GM19463 (cell line): ENCODE results near the gene TBX4.
A peak's percentile ranks its signal among the peaks of the same experiment; 100 is the strongest.
"Not testable (repeated sequence)": the region's sequence is repeated elsewhere in the genome, so short reads cannot be mapped to it uniquely, and the experiment has no call there.

ENCODE experiments used
- ATAC-seq: cut with Tn5 transposase; IDR thresholded peaks from one replicate; pipeline ENCODE4 v1.9.1; 2021; ENCODE audit warnings: mild to moderate bottlenecking, moderate library complexity; ENCODE audit not compliant: unreplicated experiment

Gene TBX4

DNA sequence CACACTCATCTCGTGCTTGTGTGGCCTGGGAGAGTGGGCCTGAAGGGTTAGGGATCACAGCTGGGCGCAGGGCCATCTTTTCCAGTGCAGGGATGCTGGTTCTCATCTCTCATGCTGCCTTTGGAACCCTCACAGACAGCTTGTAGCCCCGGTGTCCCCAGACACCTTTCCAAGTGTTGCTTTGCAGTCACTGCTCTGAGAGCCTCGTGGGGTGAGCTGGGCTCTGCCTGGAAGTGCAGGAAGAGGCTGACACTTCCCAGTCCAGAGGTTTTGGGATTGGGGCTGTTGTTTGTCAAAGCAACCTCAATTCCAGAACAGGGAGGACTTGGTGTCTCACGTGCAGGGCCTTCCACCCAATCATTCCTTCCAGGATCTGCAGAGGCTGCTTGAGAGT is 28.2 kb downstream of the TBX4 start:
- ATAC-seq = no peak

DNA sequence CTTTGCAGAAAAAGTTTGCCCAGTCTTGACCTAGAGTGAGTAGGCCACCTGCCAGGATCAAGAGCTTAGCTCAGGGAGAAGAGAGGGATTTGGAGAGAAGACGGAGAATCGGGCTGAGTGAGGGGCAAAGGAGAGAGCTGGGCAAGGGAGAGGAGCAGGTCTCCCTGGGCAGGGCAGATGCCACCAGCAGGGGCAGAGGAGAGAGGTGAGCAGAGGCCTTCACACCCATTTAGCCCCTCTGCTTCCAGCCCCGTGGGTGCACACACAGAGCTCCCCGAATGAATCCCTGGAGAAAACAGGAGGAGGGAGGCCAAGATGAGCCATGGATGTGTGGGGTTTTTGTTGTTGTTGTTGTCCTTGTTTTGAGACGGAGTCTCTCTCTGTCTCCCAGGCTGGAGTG is 29.2 kb downstream of the TBX4 start:
- ATAC-seq = no peak

DNA sequence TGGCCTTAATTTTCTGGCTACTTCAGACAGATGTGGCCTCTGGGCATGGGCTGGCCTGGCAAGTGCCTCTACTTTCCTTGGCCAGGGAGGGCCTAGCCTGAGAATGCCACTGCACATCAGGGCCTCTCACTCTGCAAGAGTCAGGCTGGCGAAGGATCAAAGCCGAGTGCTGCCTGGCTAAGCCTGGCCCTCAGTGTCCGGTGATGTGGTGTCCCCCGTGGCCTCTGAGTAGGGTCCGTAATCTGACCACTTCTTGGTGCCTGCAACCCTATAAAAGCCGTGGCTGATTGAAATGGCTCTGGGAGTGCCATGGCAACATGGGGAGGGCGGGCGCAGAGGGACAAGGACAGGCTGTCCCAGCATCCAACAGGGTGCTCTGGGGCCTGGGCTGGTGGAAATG is 30.2 kb downstream of the TBX4 start:
- ATAC-seq = no peak

DNA sequence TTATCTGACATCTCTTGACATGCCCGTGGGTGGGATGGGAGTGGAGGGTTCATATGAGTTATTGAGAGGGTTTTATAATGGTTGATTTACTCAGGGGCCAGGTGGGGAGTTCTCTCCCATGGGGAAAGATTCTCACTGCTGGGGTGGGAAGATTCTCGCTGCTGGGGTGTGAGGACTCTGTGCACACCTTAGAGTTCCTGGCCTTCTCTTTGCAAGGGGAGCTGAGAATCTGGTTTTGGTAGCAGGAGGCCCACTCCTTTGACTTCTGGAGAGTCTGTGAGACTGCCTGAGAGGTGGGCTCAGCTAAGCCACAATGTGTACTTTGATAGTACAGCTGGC is 31.5 kb downstream of the TBX4 start:
- no peak for ATAC-seq

DNA sequence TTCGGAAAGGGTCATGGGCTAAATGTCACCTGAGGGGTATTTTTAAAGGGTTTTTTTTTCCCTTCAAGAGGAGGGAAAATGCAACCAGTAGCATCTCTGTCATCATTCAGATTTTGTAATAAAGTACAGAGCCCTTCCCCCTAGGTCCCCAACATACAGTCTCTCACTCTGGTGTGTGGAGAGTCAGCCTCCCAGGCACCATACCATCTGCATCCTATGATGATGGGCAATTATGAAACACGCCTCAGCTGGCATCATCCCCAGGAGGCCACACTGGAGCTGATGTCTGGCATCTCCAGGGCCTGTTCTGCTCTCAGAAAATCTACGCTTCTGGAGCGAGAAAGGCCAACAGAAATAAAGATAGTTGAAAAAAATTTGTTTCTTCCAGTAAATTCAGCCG is 32.0 kb downstream of the TBX4 start:
- ATAC-seq = no peak

DNA sequence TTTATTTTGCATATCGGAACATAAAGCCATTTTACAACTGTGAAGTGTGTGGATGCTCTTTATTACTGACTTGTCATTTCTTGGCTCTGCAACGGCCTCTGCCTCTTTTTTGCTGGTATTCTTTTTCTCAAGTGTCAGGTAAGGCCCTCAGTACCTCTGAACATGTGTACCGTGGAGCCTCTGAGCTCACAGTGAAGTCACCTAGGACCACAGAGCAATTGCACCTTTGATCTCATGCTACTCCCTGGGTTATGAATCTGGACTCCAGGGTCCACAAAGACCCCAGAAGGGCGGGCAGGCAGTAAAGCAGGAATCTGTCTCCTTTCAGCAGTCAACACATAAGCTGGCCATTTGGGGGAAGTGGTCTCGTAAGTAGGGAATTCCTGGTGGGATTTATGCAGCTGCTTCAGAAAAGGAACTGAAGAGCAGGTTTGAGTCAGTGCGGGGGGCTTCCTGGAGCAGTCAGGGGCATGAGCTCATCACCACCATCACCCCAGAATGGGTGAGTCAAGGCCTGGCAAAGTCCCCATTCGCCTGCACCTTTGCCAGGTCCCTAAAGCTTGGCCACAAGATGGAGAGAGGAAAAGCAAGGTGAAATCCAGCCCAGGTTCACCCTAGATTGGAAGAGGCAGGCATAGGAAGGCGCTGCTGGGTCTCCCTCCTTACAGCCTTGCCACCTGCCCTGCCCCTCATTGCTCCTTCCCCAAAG is 33.0 kb downstream of the TBX4 start:
- ATAC-seq = no peak

DNA sequence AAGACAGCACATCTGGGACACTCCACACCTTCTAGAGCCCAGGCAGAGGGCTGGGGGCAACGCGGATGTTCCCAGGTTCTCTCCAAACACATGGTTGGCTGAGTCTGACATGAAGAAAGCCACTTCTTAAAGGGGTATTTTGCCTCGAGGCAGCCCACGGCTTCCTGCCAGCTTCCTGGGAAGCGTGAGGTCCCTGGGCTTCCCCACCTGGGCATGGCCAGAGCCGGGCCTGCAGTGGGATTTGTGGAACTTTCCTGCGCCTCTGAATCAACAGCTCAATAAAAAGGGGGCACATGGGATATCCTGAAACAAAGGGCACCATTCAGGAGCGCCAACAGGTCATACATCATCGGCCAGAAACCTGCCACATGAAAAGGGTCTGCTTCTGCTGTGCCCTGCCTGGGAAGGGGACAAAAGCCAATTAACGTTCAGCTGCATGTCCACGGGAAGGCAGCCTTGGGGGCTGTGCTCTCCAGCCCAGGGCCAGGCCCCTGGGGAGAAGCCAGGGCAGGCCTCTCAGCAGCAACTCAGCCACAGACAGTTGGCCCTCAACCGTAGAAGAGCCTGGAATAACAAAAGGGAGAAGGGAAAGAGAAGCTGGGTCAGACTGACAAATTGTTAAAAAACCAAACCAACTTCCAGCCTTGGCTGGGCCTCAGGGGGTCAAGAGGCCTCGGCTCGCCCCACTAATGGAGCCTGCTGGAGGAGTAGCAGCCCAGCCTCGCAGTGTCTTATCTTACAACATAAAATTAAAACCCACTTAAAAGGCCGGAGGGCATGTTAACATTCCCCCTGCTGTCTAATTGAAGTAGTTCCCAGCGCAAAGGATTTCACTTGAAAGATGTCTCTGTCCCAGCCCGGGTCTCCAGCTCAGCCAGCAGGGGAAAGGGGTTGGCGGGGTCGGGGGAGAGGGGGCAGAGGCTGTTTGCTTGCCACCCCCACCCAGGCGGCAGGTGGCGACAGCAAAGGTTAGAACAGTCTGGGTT is 34.2 kb downstream of the TBX4 start:
- no peak for ATAC-seq

DNA sequence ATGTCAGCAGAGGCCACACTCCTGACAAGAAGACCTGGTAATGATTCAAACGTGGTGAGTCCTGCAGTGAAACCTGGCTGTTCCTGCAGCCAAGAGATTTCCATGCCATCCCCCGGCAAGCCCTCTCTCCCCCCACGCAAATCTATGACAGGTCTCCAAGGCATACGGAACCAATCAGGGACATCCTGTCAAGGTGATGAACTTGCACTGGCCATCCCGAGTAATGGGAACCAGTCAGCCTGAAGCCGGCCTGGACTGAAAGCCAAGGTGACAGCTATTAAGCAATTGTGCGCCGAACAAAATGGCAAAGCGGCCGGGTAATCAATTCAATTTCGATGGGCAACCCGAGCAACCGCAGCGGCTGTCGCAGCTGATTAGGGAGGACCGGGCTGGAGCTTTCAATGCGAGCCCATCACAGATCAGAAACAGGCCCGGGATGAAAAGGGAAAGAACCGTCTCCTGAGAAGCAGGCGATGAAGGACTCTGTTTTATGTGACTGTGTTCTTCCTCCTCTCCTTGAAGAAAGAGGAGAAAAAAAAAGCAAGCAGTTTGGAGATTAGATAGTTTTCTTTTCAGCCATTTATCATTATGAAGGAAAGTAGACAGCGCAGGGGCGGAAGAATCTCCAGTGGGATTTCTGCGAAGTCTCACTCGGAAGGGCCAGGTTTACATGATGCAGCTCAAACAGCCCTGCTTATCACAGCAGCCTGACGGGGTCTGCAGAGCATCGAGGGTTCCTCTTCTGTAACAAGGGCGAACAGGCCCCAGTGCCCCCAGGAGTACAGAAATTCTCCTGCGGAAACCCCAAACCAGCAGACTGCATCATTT is 35.2 kb downstream of the TBX4 start:
- no peak for ATAC-seq

DNA sequence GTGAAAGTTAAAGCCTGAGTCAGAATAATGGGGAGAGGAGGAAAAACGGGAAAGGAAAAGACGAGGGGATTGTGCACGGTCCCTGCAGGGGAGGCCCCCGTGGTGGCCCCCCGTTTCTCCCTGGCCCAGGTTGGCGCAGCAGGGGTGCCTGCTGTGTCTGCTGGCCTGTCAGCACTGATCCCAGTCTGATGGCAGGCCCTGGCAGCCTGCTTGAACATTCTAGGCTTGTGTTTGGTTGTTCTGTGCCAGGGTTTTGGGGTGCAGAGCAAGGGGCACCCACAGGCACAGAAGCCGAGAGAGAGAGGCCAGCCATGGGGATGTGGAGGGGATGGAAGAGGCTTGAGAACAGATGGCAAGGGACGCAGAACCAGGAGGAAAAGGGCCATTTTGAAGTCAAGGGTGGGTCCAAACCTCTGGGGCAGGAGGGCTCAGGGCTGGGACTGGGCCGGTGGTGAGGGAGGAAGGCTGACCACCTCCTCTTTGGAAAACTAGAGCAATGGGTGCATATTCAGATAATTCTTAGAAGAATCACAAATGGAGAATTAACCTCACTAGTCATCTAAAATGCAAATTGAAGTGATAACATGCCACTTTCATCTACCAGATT is 35.9 kb downstream of the TBX4 start:
- ATAC-seq = no peak

DNA sequence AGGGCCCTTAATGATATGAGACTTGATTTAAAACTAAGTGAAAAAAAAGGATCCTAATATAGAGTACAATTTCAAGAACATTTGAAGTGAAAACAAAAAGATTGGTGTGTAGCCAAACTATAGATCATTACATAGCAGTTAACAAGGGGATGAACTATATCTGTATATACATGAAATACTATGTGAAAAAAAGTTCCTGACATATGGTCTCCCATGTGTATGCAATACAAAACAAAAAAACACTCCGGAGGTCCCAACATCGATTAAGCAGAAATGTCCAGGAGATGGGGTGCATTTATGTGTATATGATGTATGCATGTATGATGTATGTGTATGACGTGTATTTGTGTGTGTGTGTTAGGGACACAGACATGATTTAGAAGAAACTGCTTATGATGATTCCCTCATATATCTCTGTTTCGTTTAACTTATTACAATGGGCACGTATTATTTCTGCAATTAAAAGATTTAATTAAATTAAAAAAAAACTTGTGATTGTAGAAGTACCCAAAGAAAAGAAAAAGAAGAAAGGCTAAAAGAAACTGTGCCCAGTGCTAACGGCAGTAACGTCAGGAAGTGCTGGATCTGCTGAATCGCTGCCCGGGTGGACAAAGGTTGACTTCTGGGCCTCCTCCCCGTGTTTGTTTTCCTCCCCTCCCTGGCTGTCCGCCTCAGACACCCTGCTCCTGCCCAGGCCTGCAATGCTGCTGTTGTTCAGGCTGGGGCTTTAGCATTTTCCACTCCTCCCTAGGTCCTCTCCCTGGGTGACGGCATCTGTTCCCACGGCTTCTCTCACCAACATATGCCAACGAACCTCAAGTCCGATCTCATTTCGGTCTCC is 36.9 kb downstream of the TBX4 start:
- no peak for ATAC-seq

DNA sequence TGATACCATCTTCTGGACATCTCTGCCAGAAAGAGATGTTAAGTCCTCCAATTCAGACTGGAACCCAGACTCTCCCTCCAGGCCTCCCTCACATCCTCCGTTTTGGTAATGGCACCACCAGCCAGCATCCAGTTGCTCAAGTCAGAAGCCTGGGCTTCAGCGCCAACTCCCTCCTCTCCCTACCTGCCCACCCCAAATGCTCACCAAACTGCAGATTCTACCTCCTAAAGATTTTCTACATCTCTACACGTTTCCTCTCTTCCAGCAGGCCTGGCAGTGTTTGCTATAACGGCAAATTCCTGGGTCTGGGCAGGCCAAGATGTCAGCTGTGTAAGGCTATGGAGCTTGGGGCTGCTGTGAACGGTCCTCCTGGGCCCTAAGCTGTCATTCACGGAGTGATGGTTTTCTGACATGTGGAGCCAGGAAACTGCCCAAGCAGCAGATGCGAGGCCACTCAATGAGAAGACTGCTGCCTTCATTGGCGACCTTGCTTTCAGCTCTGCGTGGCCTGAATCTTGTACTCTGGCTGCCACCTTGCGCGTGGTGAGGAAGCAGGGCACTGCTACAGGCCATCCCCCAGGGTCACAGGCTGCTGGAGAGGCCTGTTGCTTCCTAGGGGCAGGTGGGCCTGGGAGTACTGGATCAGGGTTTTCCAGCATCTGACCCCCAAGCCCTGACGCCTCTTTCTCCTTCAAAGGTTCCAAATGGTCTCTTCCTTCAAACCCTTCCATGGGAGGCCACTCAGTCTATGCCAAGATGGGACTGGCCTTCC is 37.7 kb downstream of the TBX4 start:
- no peak for ATAC-seq

DNA sequence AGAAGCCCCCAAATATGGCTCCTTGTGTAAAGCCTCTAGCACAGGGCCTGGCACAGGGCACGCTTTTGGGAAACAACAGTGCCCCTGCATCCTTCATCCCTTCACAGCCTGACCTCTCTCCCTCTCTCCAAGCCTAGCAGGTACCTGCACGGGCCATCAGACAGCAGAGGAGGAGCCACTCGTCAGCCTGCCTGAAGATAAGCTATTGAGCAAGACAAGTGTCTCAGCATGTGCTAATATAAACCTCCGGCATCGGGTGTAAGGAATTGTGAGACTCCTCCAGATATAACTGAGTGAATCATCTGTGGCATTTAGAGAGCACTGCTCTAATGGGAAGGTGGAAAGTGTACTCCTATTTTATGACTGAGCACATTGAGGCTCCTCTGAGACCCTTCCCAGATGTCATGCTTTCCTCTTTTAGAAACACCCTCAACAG is 38.3 kb downstream of the TBX4 start:
- no peak for ATAC-seq

DNA sequence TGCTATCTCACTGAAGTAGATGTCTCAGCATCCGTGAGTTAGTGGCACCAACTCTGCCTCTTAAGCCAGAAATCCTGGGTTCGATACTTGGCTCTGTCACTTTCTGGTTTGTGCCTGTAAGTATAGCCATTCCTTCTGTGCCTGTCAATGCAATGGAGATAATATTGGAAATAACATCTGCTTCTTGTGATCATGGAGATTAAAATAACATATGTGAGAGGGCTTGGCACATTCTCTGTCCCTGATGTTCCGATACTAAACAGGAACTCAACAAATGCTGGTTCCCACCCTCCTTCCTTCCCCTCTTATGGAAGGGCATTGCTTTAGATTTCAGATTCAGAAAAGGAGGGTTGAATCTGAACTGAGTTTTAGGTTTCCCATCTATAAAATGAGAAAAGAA is 39.8 kb downstream of the TBX4 start:
- no peak for ATAC-seq

DNA sequence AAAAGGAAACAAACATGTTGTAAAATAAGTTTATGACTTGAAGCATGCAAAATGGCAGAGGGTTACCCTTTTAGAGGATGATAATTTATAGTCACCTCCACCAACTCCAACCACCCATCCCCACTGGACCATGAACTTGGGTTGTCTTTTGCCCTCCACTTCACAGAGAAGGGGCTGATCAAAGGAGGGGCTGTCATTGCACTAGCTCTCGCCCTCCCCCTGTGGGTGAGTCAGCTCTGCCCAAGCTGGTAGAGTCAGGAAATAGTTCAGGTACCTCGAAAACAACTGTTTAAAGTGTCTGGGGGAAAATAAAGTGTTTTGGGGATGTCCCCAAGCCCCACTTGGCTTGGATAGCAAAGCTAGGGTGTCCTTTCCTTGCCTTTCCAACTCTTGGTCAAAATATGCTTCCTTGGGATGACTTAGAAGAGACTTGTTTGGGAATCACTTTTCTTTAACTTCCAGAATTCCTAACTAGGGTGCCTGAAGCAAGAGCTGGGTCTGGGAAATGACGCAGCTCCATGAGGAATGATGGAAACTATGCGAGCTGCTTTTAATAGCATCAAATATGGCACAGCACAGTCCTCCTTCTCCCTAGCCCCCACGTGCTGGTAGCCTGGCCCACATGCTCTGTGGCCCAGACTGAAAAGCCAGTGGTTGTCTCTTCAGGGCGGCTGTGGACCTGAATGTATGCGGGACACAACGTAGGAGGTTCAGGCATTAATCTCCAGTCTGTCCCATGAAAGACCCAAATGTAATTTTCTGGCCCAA is 40.7 kb downstream of the TBX4 start:
- no peak for ATAC-seq

DNA sequence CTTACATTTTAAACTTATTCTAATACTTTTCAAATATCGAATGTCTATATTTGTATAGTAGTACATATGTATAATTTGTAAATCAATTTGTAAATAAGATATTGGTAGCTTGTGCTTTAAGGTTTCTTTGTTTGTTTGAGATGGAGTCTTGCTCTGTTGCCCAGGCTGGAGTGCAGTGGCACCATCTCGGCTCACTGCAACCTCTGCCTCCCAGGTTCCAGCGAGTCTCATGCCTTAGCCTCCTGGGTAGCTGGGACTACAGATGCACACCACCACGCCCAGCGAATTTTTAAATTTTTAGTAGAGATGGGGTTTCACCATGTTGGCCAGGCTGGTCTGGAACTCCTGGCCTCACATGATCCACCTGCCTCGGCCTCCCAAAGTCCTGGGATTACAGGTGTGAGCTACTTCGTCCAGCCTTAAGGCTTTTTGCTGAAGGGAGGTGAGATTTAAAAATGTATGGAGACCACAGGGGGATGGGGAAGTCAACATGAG is 41.7 kb downstream of the TBX4 start:
- ATAC-seq = not testable (repeated sequence)

DNA sequence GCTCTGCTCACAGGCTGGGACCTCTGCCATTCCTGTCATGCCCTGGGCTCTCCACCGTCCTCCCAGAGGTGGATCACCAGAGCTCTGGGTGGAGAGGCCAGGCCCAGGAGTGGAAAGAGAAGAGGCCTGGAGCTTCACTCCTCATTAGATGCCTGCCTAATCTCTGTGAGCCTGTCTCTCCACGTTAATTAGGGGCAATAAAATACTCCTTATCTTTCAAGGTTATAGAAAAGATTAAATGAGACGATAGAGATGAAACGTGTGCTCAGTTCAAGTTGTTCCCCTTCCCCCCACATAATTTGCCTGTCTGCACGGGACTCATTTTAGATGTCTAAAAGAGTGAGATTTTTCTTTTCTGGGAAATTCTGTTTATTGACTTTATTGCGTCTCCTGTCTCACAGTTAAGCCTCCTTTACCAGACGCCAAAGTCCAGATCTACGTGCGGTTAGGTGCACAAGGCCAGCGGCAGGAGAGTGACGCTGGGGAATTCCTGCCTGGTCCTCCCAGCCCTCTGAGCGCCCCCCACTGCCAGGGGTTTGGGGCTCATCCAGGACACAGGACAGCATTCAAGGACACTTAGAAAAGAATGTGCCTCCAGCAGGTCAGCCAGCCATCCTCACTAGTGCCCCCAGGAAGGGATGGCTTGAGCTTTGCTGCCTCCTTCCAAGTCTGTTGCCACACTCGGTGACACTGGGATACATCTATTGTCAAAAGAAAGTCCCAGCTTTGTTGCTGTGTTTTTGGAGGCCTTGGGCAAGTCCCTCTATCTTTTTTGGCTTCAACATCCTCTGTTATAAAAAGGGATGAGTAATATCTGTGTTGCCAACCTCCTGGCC is 42.3 kb downstream of the TBX4 start:
- ATAC-seq = no peak

DNA sequence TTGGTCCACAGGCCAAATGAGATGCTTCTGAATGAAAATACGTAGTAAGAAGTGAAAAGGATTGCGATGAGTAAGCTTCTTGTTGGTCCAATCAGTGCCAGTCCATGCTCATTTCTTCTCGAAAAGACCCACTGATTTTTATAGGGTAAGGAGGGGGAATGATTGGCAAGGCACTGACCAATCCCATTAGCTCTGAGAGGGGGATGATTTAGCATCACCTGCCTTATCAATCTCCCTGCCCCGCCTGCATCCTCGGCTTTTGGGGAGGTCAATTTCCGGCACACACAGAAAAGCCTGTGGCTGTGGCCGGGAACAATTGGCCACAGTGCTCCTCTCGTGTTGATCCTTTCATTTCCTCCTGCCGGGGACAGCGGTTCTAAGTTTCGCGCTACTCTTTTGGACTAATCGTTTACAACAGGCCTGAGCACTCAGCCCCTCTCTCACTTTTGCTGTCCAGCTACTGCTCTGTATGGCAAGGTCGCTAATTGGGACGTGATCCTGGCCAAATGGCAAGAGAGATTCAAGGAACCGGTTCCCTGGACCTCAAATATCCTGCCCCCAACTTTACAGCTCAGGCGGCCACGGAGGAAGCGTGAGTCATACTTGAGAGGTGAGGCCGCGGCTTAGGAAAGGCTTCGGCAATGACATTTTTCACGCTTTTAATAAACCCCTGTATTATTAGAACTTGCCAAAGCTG is 43.1 kb downstream of the TBX4 start:
- peak; percentile 67 for ATAC-seq
